ENCODE data around the gene SPTLC2.
"Not testable (repeated sequence)": the region's sequence is repeated elsewhere in the genome, so short reads cannot be mapped to it uniquely, and the experiment has no call there.

SPTLC2 gene

DNA sequence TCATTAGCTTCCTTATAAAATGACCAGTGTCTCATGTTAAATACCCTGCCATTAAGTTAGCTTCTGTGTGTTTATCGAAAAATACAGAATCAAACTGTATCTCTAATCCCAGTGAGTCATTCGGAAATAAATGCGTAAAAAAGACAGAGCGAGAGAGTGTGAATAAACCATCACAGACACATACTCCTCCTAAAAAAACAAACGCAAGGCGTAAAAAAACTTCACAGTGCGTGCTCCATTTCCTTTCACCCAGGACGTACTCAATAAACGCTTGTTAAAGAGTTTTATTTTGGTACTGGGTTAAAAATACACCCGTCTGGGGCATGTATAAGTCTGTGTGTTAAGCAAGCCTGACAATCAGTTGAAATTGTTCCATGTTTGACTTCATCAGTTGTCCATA is 59.0 kb downstream of the SPTLC2 start:
- H3K4me3 ChIP-seq (ENCODE audit: low read depth, low read length), result no peak overlapping the region

DNA sequence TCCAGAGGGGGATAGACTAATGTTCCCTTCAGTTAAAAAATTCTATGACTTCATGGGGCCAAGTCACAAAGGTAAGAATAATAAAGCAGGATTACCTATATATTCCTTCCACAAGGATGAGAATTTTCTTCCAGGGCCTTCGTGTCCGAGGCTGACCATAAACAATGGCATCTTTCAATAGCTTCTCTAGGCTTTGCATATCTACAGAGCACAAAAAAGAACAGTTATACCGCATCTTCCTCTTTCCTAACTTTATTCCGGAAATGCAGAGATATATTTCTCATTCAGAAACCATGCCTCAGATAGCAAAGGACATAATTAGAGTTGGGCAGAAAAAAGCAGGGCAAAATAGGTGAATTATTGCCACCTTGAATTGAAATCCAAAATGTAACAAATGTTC is 59.5 kb downstream of the SPTLC2 start:
- DNase-seq (ENCODE audit: low read depth), result no peak
- H3K4me3 ChIP-seq (ENCODE audit: low read depth, low read length), result no peak overlapping the region

More for the DNA sequence above, 59.0 kb downstream of the SPTLC2 start:
- no peak for DNase-seq (ENCODE audit: low read depth)

DNA sequence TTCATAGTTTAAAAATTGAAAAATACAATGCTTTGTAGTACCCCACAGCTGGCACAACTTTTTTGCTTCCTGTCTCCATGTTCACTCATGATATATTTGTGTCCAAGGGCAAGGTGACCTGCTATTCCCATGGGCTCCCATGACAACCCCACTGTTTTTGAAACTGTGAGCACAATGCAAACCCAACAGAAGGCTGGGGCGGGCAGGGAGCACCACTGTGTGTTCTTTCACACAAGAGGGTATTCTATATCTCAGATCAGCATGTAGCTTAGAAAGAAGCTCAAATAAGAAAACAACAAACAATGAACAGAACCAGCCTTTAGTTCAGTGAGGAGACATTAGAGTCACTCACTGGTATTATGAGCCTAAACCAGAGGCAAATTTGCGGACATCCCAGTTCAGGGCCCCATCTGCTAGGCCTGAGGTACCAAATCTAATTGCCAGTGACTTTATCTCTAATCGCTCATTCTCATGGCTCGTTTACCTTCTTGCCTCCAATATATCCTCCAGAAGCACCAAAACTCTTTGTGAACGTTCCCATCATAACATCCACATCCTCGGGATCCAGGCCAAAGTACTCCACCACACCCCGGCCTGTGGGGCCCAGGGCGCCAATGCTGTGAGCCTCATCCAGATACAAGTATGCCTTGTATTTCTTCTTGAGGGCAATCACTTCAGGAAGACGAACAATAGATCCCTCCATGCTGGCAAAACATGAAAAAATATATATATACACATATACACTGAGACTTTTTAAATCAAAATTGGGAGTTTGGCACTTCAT is 61.4 kb downstream of the SPTLC2 start:
- no peak for DNase-seq (ENCODE audit: low read depth)
- H3K4me3 ChIP-seq (ENCODE audit: low read depth, low read length), result no peak overlapping the region

DNA sequence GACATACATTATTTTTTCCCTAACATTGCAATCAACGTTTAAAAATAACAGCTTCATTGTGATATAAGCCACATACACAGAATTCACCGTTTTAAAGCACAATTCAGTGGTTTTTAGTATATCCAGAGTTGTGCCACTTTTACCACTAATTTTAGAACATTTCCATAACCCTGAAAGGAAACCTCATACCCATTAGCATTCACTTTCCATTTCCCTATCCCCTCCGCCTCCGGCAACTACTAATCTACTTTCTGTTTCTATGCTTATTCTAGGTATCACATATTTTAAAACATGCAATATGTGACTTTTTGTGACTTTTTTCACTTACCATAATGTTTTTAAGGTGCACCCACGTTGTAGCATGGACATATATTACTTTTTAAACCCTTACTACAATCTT is 62.2 kb downstream of the SPTLC2 start:
- DNase-seq (ENCODE audit: low read depth), result no peak
- H3K4me3 ChIP-seq (ENCODE audit: low read depth, low read length), result no peak overlapping the region

DNA sequence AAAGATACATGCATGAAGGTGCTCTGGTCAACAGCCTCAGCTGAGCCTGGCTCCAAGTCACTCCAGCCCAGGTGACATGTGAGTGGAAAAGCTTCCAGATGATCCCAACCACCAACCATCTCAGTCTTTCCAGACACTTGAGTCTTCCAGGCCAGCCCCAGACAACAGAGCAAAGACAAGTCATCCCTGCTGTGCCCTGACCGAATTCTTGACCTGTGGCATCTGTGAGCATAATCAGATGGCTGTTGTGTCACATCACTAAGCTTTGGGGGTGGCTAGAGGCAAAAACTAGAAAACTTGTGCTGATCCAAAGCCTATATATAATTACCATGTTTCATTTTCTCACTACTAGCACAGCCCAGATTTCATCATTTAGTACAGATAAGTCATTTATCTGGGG is 67.0 kb downstream of the SPTLC2 start:
- no peak for DNase-seq (ENCODE audit: low read depth)
- H3K4me3 ChIP-seq (ENCODE audit: low read depth, low read length), result no peak overlapping the region

DNA sequence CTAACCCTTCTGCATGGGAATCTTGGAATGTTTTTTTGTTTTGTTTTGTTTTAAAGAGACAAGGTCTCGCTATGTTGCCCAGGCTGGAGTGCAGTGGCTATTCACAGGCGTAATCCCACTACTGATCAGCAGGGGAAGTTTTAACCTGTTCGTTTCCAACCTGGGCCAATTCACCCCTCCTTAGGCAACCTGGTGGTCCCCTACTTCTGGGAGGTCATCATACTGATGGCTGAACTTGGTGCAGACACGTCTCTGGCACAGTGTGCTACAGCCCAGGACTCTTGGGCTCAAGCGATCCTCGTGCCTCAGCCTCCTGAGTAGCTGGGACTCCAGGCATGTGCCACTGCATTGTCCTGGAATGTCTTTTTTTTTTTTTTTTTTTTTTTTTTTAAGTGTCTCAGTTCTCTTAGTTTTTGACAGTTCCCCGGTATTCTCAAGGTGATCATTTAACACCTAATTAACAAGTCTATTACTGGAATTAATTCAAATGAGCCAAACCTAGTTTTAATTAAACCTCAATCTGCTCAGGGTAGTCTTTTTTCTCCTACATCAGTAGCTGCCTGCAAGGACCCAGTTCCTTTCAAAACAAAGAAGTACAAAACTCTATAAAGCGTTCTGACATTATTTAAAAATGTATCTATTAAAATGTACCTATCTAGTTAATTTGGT is 68.8 kb downstream of the SPTLC2 start:
- no peak for DNase-seq (ENCODE audit: low read depth)
- H3K4me3 ChIP-seq (ENCODE audit: low read depth, low read length), result no peak overlapping the region

DNA sequence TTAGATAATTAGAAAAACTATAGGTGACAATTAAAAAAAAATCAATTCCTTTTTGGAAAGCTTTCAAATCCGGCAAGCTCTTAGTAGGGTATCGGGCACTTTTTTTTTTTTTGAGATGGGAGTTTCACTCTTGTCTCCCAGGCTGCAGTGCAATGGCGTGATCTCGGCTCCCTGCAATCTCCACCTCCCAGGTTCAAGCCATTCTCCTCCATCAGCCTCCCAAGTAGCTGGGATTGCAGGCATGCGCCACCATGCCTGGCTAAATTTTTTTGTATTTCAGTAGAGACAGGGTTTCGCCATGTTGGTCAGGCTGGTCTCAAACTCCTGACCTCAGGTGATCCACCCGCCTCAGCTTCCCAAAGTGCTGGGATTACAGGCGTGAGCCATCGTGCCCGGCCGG is 71.3 kb downstream of the SPTLC2 start:
- DNase-seq (ENCODE audit: low read depth), result not testable (repeated sequence)

DNA sequence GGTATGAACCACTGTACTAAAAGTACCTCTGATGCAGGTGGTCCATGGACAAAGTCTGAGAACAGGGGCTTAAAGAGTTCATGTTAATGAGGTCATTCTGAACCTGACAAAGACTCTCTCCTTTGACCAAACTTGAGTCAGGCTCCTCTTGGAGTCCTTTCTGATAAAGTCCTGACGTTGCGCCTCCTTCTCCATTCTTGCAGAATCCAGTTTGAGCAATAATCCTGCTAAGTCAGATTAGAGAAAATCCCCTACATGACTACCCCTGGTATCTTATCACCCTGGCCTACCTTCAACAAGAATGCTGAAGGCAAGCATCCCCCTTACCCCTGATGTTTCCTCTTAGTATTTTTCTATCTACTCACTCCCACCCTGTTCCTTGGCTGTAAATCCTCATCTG is 71.9 kb downstream of the SPTLC2 start:
- no peak overlapping the region for H3K4me3 ChIP-seq (ENCODE audit: low read depth, low read length)
- no peak for DNase-seq (ENCODE audit: low read depth)

More for the DNA sequence above, 71.3 kb downstream of the SPTLC2 start:
- not testable (repeated sequence) for H3K4me3 ChIP-seq (ENCODE audit: low read depth, low read length)

DNA sequence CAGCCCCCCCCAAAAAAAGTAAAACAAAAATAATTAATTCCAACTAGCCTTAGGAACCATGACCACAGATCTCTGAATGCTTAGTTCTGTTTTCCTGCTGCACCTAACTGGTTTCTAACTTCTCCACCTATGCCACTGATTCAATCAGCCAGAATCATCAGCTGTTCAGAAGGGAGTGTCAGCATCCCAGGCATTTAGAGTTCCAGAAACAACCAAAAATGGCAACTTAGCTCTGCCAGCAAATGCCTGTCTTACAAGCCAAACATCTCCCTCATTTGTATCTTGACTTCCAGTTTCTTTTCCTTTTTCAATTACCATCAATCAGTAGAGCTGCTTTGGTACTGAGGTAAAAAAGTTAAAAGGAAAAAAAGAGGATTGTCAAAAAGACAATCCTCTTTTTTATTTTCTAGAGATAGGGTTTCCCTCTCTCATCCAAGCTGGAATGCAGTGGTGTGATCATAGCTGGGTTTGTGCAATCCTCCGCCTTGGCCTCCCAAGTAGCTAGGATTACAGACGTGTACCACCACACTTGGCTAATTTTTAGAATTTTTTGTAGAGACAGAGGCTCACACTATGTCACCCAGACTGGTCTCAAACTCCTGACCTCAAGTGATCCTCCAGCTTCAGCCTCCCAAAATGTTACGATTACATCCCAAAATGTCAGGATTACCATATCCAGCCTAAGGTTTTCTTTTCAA is 72.7 kb downstream of the SPTLC2 start:
- DNase-seq (ENCODE audit: low read depth), result no peak
- no peak overlapping the region for H3K4me3 ChIP-seq (ENCODE audit: low read depth, low read length)

DNA sequence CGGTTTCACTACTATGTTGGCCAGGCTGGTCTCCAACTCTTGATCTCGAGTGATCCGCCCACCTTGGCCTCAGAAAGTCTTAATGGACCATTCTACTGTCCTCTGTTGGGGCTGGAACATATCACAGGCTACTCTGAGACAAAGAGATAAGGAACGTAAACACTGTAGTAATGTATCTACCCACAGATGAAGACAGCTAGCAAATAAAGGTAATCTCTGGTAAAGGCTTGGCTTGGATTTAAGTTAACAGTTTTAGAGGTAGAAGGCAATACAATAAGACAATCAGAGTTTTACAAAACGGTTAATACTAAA is 73.2 kb downstream of the SPTLC2 start:
- DNase-seq (ENCODE audit: low read depth), result no peak
- H3K4me3 ChIP-seq (ENCODE audit: low read depth, low read length), result no peak overlapping the region

DNA sequence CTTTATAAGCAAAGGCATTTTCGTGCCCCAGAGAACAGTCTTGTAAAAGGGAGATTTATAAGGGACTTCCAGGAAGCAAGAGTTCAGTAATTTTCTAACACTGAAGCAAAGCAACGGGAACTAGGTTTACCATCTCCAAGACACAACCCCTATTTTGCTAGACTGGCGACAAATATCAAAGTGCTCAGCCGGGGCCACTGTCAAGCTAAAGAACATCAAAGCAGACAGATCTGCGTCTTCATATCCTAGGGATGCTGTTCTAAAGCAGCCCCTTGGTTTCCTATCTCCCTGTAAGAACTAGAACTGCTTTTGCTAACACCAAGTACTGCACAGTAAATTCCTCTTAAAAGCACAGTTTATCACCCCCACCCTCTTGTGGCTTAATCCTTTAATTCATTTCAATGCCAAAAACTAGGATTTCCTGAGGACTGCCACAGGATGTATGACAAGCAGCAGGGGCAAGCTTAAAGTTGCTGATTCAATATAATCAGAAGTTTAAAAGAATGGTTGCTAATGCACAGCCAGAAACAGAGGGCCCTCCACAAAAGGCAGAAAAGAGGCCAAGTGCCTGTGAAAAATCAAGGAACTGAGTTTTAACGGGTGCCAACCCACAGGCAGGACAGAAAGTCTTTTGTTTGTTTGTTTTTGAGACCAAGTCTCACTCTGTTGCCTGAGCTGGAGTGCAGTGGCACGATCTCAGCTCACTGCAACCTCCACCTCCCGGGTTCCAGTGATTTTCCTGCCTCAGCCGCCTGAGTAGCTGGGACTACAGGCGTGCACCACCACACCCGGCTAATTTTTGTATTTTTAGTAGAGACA is 73.8 kb downstream of the SPTLC2 start:
- DNase-seq (ENCODE audit: low read depth), result no peak
- H3K4me3 ChIP-seq (ENCODE audit: low read depth, low read length), result no peak overlapping the region

DNA sequence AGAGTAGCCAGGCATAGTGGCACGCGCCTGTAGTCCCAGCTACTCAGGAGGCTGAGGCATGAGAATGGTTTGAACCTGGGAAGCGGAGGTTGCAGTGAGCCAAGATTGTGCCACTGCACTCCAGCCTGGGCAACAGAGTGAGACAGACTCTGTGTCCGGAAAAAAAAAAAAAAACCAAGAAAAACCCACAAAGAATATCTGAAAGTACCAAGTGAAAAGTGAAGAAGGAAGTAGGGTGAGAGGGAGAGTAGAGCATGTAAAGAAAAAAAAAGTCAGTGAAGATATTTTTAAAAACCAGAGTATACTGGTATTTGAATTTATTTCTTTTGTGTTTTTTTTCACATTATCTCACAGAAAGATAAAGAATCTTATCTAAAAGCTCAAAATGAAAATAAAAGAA is 74.5 kb downstream of the SPTLC2 start:
- DNase-seq (ENCODE audit: low read depth), result no peak
- no peak overlapping the region for H3K4me3 ChIP-seq (ENCODE audit: low read depth, low read length)

DNA sequence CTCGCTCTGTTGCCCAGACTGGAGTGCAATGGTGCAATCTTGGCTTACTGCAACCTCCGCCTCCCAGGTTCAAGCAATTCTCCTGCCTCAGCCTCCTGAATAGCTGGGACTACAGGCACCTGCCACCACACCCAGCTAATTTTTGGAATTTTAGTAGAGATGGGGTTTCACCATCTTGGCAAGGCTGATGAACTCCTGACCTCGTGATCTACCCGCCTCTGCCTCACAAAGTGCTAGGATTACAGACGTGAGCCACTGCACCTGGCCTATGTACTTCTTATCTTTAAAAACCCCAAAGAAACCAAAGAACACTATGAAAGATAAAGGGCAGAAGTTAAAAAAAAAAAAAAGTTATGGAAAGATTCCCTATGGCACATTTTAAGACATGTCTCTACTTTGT is 79.5 kb downstream of the SPTLC2 start:
- not testable (repeated sequence) for DNase-seq (ENCODE audit: low read depth); H3K4me3 ChIP-seq (ENCODE audit: low read depth, low read length)

DNA sequence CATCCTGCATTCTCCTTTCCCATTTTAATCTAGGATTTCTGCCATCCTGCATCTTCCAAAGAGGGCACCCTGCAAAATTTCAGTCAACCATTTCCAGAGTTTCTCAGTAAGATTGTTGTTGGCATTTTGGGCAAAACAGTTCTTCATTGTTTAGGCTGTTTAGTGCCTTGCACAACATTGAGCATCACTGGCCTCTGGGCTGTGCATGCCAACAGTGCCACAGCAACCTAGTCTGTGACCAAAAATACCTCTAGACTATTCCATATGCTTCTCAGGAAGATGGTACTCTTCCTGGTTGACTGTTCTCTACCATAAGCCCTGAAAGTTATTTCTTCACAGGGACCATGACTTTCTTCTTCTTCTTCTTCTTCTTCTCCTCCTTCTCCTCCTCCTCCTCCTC is 85.4 kb downstream of the SPTLC2 start:
- no peak for DNase-seq (ENCODE audit: low read depth)
- H3K4me3 ChIP-seq (ENCODE audit: low read depth, low read length), result no peak overlapping the region

DNA sequence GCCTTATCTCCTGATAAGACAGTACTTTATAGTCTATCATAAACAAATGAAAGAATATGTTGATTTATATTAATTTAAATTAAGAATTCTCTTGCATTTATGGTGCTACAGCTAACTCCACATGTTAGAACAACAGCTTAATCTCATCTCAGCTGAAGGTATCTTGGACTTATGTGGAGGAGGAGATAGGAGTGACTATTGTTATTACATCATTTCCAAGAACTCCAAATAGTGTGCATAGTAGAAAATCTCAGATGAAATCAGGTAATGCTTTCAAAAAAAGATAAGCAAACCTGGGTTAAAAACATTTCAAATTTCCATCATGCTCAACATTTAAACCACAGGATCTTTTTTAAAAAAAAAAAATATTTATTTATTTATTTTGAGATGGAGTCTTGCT is 86.5 kb downstream of the SPTLC2 start:
- no peak for DNase-seq (ENCODE audit: low read depth)
- H3K4me3 ChIP-seq (ENCODE audit: low read depth, low read length), result no peak overlapping the region

DNA sequence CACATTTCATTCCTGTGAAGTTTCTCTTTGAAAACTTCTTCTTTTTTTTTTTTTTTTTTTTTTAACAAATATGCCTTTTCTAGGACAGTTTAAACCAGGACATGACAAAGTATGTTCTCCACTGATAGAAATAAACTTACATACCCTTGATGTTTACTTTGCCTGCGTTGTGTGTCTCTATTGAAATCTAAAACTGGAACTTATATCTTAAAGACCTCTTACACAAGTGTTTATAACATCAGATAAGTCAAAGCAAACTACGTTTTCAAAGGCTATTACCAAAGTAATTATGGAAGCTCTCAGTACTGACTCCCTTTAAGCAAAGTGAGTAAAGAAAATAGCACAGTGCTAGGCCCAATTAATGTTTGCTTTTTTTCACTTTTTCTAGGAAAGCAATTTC is 87.2 kb downstream of the SPTLC2 start:
- DNase-seq (ENCODE audit: low read depth), result no peak
- H3K4me3 ChIP-seq (ENCODE audit: low read depth, low read length), result no peak overlapping the region

DNA sequence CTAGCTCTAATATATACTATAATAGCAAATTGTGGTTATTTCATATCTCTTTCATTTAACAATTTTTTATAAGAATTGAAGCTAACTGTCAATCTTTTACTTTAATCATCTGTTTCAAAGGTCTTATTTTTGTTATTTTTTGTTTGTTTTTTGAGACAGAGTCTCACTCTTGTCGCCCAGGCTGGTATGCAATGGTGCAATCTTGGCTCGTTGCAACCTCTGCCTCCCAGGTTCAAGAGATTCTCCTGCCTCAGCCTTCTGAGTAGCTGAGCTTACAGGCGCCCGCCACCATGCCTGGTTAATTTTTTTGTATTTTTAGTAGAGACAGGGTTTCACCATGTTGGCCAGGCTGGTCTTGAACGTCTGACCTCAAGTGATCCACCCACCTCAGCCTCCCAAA is 87.7 kb downstream of the SPTLC2 start:
- DNase-seq (ENCODE audit: low read depth), result not testable (repeated sequence)

DNA sequence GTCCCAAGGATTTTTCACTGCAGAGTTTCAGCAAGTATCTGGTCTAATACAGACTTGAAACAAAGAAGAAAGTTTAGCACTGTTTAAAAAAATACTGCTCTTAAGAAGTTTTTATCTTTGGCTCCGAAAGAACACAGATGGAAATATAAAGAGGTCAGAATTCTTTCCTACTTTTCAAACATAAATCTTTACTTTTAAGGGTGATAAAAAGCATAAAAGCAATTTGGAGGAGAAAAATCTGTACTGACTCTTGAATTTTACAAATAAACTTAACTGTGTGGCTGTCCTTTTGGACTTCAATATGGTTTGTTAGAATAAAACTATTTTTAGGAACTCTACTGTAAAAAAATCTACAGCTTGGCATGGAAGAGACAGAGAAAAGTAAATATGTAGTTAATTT is 90.2 kb downstream of the SPTLC2 start:
- H3K4me3 ChIP-seq (ENCODE audit: low read depth, low read length), result no peak overlapping the region
- no peak for DNase-seq (ENCODE audit: low read depth)

More for the DNA sequence above, 87.7 kb downstream of the SPTLC2 start:
- not testable (repeated sequence) for H3K4me3 ChIP-seq (ENCODE audit: low read depth, low read length)

DNA sequence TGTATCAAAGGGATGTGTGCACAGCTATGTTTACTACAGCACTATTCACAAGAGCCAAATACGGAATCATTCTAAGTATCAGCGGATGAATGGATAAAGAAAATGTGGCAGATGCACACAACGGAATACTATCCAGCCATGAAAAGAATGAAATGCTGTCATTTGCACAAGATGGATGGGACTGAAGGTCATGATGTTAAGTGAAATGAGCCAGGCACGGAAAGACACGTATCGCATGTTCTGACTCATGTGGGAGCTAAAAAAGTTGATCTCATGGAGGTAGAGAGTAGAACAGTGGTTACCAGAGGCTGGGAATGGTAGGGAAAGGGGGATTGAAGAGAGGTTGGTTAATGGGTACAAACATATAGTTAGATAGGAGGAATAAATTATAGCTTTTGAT is 91.9 kb downstream of the SPTLC2 start:
- H3K4me3 ChIP-seq (ENCODE audit: low read depth, low read length), result no peak overlapping the region
- DNase-seq (ENCODE audit: low read depth), result no peak

DNA sequence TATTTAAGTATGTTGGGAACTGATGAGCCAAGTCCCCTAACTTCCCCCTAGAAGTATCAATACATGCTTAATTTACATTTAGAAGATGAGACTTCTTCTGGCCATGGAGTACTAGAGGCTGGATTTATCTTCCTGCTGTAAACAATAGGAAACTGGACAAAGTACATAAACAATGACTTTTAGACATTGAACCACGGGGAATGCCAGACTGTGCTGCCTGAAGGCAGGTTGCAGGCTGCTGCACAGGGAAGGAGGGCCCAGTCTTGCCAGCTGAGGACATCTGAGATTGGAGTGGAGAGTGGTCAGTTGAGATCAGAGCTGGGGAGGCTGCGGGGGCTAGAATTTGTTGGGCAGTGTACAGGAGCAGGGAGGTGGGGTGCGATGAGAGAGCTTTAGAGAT is 93.3 kb downstream of the SPTLC2 start:
- DNase-seq (ENCODE audit: low read depth), result no peak
- H3K4me3 ChIP-seq (ENCODE audit: low read depth, low read length), result no peak overlapping the region

Data from skeletal muscle cell (primary cell).